ENCODE results near the gene RNF130.

RNF130 gene

DNA sequence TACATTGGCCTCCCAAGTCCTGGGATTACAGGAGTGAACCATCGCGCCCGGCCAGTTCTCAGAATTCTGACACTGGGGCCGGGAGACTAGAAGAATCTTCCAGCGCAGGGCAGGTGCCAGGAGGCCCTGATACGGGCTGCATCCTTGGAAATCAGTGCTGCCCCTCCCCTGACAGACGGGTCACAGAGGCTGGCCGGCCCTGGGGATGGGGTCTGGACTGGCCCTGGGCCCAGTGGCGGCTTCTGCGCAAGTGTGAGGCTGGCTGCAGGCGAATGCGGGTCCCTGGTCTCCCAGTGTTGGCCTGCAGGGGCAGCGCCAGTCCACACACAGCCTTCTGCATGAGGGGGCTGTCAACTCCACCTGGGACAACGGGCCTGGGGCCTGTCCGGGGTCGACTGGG, 163.0 kb downstream of the RNF130 start:
- no peak for DNase-seq

GRCh38 chr5:179907556-179908324, 163.8 kb downstream of the RNF130 start, which contains the start of gene TBC1D9B:
Gene TBC1D9B, minus strand, starts transcription at chr5:179907897. Its CDS starts 76 bp downstream, at chr5:179907821.
- peak; percentile 89 for DNase-seq

DNA sequence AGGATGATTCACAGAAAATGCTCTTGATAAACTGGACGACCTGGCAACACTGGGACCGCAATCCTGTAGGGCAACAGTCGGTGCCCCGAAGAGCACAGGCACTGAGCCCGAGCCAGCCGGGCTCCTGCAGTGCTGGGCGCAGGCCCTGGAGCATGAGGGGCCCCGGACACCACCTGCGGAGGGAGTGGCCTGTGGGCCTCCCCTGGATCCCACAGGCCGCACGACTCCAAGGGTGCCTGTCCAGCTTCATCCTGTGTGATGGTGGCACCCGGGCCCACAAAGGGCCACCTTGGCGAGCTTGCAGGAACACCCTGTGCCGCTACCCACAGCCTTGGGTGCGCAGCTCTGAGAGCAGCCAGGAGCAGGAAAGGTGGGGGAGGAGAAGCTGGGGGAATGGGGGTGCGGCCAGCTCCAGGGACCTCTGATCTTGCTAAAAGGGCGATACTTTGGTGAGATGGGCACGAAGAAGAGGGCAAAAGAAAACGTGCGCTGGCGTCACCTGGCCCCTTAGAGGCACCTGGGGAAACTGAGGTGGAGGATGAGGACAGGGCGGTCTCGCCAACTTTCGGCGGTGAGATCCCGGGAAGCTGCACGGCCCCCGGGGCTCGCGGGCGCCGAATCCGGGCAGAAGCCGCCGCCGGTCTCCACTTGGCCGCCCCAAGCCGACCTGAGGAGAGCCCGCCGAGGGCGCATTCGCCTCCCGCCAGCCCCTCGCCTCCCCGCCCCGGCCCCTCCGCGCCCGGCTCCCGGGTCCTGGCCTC, 164.6 kb downstream of the RNF130 start:
- peak; percentile 72 for DNase-seq

DNA sequence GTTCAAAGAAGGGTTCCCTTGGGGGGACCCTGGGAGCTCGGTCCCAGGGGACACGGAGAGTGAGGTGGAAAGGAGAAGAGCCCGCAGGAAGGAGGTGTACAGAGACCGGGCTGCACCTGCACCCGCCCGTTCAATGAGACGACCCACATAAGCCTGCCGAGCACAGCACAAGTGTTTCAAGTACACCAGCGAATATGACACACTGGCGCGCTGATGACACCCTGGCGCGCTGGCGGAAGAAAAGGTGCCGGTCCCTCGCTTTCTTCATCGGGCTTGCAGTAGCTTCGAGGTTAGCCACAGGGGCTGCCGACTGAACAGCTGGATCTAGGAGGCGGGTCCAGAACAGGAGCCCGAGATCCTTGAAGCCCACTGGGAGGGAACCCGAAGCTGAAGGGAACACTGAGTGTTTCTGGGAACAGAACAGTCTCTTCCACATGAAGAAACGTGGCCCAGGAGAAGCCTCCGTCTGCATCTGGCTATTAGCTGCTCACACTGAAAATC, 165.2 kb downstream of the RNF130 start:
- no peak for DNase-seq

DNA sequence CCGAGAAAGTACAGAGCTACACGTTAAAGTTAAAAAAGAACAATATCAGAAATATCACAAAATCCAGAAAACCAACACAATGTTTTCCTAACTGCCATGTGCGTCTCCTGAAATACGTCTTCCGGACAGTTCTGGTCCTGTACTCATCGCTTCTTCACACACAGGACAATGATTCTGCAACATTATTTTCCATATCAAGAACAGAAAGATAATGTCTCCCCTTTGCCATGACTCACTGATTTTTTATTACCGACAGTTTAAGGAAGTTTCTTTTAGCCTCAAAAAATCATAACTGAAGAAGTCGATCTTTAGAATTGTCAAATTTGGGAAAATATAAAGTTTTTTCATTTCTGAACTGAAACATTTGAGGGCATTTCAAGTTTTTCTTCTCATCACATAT, 166.4 kb downstream of the RNF130 start:
- no peak for DNase-seq

All from activated CD8-positive, alpha-beta memory T cell treated with anti-CD3 and anti-CD28 coated beads for 24 hours (primary cell).